ENCODE measurements around the gene SIAH2.

Gene SIAH2

GRCh38 chr3:150748684-150749047 lies 14.3 kb downstream of the SIAH2 start:
- Histone ChIP-seq H3K4me2 (ENCODE audit: low read depth, low read length) (no peak overlapping the region), H3K4me1 (ENCODE audit: low read length) (0 out of 2 replicates have a peak, but pooled peaks cover 6% of the 10 kb centered on the region), H3K9me3 (replicated peaks; ENCODE audit: insufficient read depth, low read length) (no peaks in the 10 kb centered on the region), H4K20me1 (ENCODE audit: insufficient read depth, low read length) (peaks cover 76% of the 10 kb centered on the region), H3K36me3 (replicated peaks; ENCODE audit: insufficient read depth, low read length) (no peaks in the 10 kb centered on the region), H3K9me2 (replicated peaks; ENCODE audit: insufficient read depth, low read length) (no peaks in the 10 kb centered on the region), H3K79me2 (ENCODE audit: low read length) (peaks cover 100% of the 10 kb centered on the region), H2AFZ (ENCODE audit: low read length) (no peak overlapping the region), H3K9ac (ENCODE audit: low read length) (no peak overlapping the region), H3K4me3 (ENCODE audit: low read length) (no peak overlapping the region), H3K27me3 (replicated peaks; ENCODE audit: insufficient read depth, low read length) (no peaks in the 10 kb centered on the region), H3K27ac (ENCODE audit: low read length) (no peak overlapping the region), H3F3A (ENCODE audit: insufficient read depth, low read length) (no peaks in the 10 kb centered on the region)
- TF ChIP-seq EZH2phosphoT487 (IDR thresholded peaks at IDR 0.05; ENCODE audit: low read length) (no peak), CTCF (IDR thresholded peaks at IDR 0.05; ENCODE audit: low read length) (no peak), EZH2 (optimal IDR thresholded peaks at IDR 0.05; ENCODE audit: low read depth, low read length) (no peak)
- no peak for DNase-seq

GRCh38 chr3:150747886-150748683 lies 14.9 kb downstream of the SIAH2 start:
- Histone ChIP-seq H3K9ac (ENCODE audit: low read length) (no peak overlapping the region), H3K79me2 (ENCODE audit: low read length) (peaks cover 100% of the 10 kb centered on the region), H4K20me1 (ENCODE audit: insufficient read depth, low read length) (peaks cover 76% of the 10 kb centered on the region)

GRCh38 chr3:150746791-150747590 lies 16.0 kb downstream of the SIAH2 start:
- H3K4me1 ChIP-seq (ENCODE audit: low read length), result no peaks in the 10 kb centered on the region
- H3K9ac ChIP-seq (ENCODE audit: low read length), result no peak overlapping the region
- TF ChIP-seq CTCF (IDR thresholded peaks at IDR 0.05; ENCODE audit: low read length) (no peak), EZH2 (optimal IDR thresholded peaks at IDR 0.05; ENCODE audit: low read depth, low read length) (no peak), EZH2phosphoT487 (IDR thresholded peaks at IDR 0.05; ENCODE audit: low read length) (no peak)
- no peak overlapping the region for H3K4me3 ChIP-seq (ENCODE audit: low read length)
- peaks cover 75% of the 10 kb centered on the region for H4K20me1 ChIP-seq (ENCODE audit: insufficient read depth, low read length)
- no peak for DNase-seq
- H3K79me2 ChIP-seq (ENCODE audit: low read length), result peaks cover 100% of the 10 kb centered on the region
- H3K27me3 ChIP-seq (replicated peaks; ENCODE audit: insufficient read depth, low read length), result no peaks in the 10 kb centered on the region
- H3F3A ChIP-seq (ENCODE audit: insufficient read depth, low read length), result no peaks in the 10 kb centered on the region
- peaks cover 3% of the 10 kb centered on the region for H3K36me3 ChIP-seq (replicated peaks; ENCODE audit: insufficient read depth, low read length)
- no peaks in the 10 kb centered on the region for H3K9me2 ChIP-seq (replicated peaks; ENCODE audit: insufficient read depth, low read length)
- no peaks in the 10 kb centered on the region for H3K9me3 ChIP-seq (replicated peaks; ENCODE audit: insufficient read depth, low read length)
- no peak overlapping the region for H2AFZ ChIP-seq (ENCODE audit: low read length)
- no peak overlapping the region for H3K4me2 ChIP-seq (ENCODE audit: low read depth, low read length)
- H3K27ac ChIP-seq (ENCODE audit: low read length), result no peak overlapping the region

More at GRCh38 chr3:150747886-150748683, 14.9 kb downstream of the SIAH2 start:
- Histone ChIP-seq H3K36me3 (replicated peaks; ENCODE audit: insufficient read depth, low read length) (no peaks in the 10 kb centered on the region), H3K4me3 (ENCODE audit: low read length) (no peak overlapping the region), H3K9me2 (replicated peaks; ENCODE audit: insufficient read depth, low read length) (no peaks in the 10 kb centered on the region), H2AFZ (ENCODE audit: low read length) (no peak overlapping the region), H3K27ac (ENCODE audit: low read length) (no peak overlapping the region), H3K9me3 (replicated peaks; ENCODE audit: insufficient read depth, low read length) (no peaks in the 10 kb centered on the region), H3K27me3 (replicated peaks; ENCODE audit: insufficient read depth, low read length) (no peaks in the 10 kb centered on the region), H3K4me1 (ENCODE audit: low read length) (0 out of 2 replicates have a peak, but pooled peaks cover 6% of the 10 kb centered on the region), H3F3A (ENCODE audit: insufficient read depth, low read length) (no peaks in the 10 kb centered on the region), H3K4me2 (ENCODE audit: low read depth, low read length) (no peak overlapping the region)
- no peak for DNase-seq
- TF ChIP-seq EZH2 (optimal IDR thresholded peaks at IDR 0.05; ENCODE audit: low read depth, low read length) (no peak), EZH2phosphoT487 (IDR thresholded peaks at IDR 0.05; ENCODE audit: low read length) (no peak), CTCF (IDR thresholded peaks at IDR 0.05; ENCODE audit: low read length) (no peak)

Data from MM.1S (cell line).